Upper lobe of right lung (tissue), 1 donor: Measurements from ENCODE around the gene ACTR6. TPM values are rescaled to one million over a fixed set of nuclear protein-coding genes. Genes with fewer than 3 reads are reported as not detected.

Experiments used
- ATAC-seq: fragments of 200-7000 bp; cut with Tn5 transposase; one replicate; pipeline ENCODE4 v1.9.1; 2020; ENCODE audit warnings: mild to moderate bottlenecking, moderate library complexity
- DNase-seq: peaks from one replicate; pipeline ENCODE4 v3.0.0-alpha.2; 2020
- H3K27ac ChIP-seq: fragments of 200-600 bp; one replicate; pipeline ENCODE4 v1.8.0; 2022
- H3K27me3 ChIP-seq: fragments of 200-600 bp; one replicate; pipeline ENCODE4 v1.8.0; 2022; ENCODE audit warnings: mild to moderate bottlenecking
- H3K36me3 ChIP-seq: fragments of 200-600 bp; one replicate; pipeline ENCODE4 v1.8.0; 2022
- H3K4me1 ChIP-seq: fragments of 200-600 bp; one replicate; pipeline ENCODE4 v1.8.0; 2022
- H3K4me3 ChIP-seq: fragments of 200-600 bp; one replicate; pipeline ENCODE4 v1.8.0; 2022; ENCODE audit warnings: mild to moderate bottlenecking
- H3K9me3 ChIP-seq: fragments of 200-600 bp; one replicate; pipeline ENCODE4 v1.8.0; 2022
- CTCF ChIP-seq: fragments of 200-600 bp; IDR thresholded peaks from one replicate; pipeline ENCODE4 v1.8.0; 2022; ENCODE audit warnings: antibody characterized with exemption
- intact Hi-C: fragments of 100-400 bp; cut with DNase I; formaldehyde crosslinking; loops from one replicate; pipeline ENCODE4 v1.11.0; 2022
- long read RNA-seq: library from polyadenylated mRNA; unstranded; transcript quantifications from one replicate; pipeline ENCODE4 v2.0.0, GENCODE V29; 2021
- total RNA-seq: library from RNA; stranded (reverse); fragmentation: NEBNext Ultra II Directional; extraction: Animal tissue kit (Norgen Biotek cat#: 25700); gene quantifications from one replicate; pipeline ENCODE4 v1.2.1, GENCODE V29; 2021
- donor health status: DM: no; HTN: yes; CAD: no; lungs with severe emphysema.

The ACTR6 gene
- total RNA-seq: 25.2 TPM
- long read RNA-seq, transcript ACTR6-201 (11 exons, 2,464 nt): major isoform, 18 of 24 reads
- long read RNA-seq, partial matches to known transcripts: 1 of 24 reads
- long read RNA-seq, other reads (novel, unspliced or antisense): 4 of 24 reads

- H3K27ac ChIP-seq: peak within 1 kb of the TSS; percentile 72
- no peak for TF ChIP-seq CTCF
- H3K27me3 ChIP-seq: no peaks in the 10 kb centered on the region
- intact Hi-C loops: no loop called here
- H3K4me3 ChIP-seq: peak within 1 kb of the TSS; percentile 74
- H3K9me3 ChIP-seq: no peaks in the 10 kb centered on the region
- peak; percentile 97 for DNase-seq
- peaks cover 12% of the 10 kb centered on the region for H3K4me1 ChIP-seq
- H3K36me3 ChIP-seq: peaks cover 7% of the 10 kb centered on the region
- ATAC-seq: peak; percentile 96
These were observed at the start of gene ACTR6 for GRCh38 chr12:100200463-100201181. Gene ACTR6 (plus strand): TSS chr12:100200815. CDS start chr12:100200852, 37 bp downstream.

DNA sequence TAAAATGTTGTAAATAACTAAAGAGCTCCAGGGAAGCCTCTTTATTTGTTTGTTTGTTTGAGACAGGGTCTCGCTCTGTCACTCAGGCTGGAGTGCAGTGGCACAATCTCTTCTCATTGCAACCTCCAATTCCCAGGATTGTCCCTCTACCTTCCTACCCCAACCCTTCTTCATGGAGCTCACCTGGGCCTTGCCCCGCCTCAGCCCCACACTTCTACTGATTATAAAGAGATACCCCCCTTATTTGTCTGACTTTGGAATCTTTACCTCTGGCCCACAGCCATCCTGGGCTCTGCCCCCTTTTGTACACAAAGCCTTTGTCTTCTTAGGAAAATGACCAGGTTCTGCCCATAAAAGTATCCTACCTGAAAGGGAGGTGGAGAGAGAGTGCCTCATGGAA lies 48.8 kb upstream of the ACTR6 start:
- intact Hi-C loops: no loop called here
- ATAC-seq (no peak), DNase-seq (no peak)
- Histone ChIP-seq H3K4me1 (no peaks in the 10 kb centered on the region), H3K4me3 (no peak overlapping the region), H3K9me3 (no peaks in the 10 kb centered on the region), H3K27ac (no peak overlapping the region), H3K36me3 (no peaks in the 10 kb centered on the region), H3K27me3 (no peaks in the 10 kb centered on the region)
- TF ChIP-seq CTCF: no peak

DNA sequence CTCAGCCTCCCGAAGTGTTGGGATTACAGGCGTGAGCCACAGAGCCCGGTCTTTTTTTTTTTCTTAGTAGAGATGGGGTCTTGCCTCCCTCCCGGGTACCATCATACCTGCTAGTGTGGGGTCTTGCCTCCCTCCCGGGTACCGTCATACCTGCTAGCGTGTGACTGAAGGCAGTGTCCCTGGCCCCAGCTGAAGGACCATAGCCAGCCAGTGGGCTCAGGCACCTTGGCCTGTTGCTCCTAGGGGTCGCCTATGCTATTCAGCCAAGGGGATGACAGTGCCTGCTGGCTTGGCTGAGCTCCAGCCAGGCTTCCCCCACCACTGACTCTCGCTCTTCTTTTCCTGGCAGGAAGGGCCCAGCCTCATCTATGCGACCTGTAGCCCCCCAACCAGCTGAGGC lies 47.5 kb upstream of the ACTR6 start:
- intact Hi-C loops: no loop called here
- Histone ChIP-seq H3K9me3 (no peaks in the 10 kb centered on the region), H3K36me3 (no peaks in the 10 kb centered on the region), H3K27me3 (no peaks in the 10 kb centered on the region), H3K4me1 (no peaks in the 10 kb centered on the region), H3K4me3 (no peak overlapping the region), H3K27ac (no peak overlapping the region)
- DNase-seq (no peak), ATAC-seq (no peak)
- no peak for TF ChIP-seq CTCF

DNA sequence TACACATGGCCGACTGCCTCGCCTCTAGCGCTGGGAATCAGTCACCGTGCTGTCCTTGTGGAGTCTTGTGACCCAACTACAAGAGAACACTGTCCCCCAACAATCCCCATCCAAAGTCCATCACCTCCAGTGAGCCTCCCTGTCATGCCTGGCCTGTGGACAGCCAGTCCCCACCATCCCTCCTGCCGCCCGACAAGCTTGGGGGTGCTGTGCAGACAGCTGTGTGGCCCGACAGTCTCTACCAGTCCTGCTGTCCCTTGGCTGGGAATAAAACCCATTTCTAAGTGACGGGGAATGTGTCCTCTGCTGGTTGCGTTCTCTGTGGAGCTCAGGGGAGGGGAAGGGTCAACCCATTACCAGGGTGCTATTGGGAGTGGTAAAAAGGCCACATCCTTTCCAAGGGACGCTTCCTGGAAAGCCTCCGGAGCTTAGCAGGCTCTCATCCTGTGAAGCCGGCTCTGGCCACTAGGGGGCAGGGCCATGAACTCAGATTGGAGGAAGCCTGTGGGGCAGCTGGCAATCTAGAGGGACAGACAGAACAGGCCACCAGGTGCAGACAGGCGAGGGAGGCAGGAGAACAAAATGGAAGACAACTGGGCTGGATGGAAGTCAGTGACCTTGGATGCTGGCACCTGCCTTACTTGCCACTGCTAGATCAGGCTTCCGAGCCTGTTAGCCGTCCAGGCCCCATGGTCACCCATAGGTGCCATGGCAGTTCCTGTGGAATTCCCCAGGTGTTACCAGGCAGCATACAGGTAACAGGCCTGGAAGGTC lies 46.0 kb upstream of the ACTR6 start:
- no peaks in the 10 kb centered on the region for H3K36me3 ChIP-seq
- H3K9me3 ChIP-seq: no peaks in the 10 kb centered on the region
- ATAC-seq: peak; percentile 74
- DNase-seq: peak; percentile 88
- H3K27me3 ChIP-seq: no peaks in the 10 kb centered on the region
- TF ChIP-seq CTCF: peak; percentile 81
- no peak overlapping the region for H3K4me3 ChIP-seq
- H3K27ac ChIP-seq: no peak overlapping the region
- no peaks in the 10 kb centered on the region for H3K4me1 ChIP-seq
- intact Hi-C loops: no loop called here

GRCh38 chr12:100156731-100157426 lies 43.7 kb upstream of the ACTR6 start:
- Histone ChIP-seq H3K27ac (no peak overlapping the region), H3K27me3 (no peaks in the 10 kb centered on the region), H3K4me1 (no peaks in the 10 kb centered on the region), H3K9me3 (no peaks in the 10 kb centered on the region), H3K36me3 (no peaks in the 10 kb centered on the region), H3K4me3 (no peak overlapping the region)
- intact Hi-C loops: no loop called here
- DNase-seq: no peak
- no peak for TF ChIP-seq CTCF
- ATAC-seq: no peak
